GM19023 (cell line): ENCODE results near the gene ARL5A.

Experiments
- ATAC-seq: cut with Tn5 transposase; IDR thresholded peaks from one replicate; pipeline ENCODE4 v1.9.1; 2021; ENCODE audit warnings: mild to moderate bottlenecking, moderate library complexity; ENCODE audit not compliant: unreplicated experiment

ARL5A gene

DNA sequence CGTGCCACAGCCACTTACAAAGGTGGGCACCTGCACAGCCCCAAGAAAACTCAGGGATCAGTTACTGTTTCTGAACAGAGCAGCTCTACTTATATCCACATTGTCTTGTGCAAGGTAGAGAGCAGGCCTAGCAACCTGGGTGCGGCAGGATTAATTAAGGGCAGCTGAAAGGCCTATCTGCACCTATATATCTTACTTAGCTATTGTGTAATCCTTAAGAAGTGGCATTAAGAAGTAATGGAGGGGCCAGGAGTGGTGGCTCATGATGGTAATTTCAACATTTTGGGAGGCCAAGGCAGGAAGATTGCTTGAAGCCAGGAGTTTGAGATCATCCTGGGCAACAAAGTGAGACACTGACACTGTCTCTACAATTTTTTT, 12.8 kb upstream of the ARL5A start:
- no peak for ATAC-seq

DNA sequence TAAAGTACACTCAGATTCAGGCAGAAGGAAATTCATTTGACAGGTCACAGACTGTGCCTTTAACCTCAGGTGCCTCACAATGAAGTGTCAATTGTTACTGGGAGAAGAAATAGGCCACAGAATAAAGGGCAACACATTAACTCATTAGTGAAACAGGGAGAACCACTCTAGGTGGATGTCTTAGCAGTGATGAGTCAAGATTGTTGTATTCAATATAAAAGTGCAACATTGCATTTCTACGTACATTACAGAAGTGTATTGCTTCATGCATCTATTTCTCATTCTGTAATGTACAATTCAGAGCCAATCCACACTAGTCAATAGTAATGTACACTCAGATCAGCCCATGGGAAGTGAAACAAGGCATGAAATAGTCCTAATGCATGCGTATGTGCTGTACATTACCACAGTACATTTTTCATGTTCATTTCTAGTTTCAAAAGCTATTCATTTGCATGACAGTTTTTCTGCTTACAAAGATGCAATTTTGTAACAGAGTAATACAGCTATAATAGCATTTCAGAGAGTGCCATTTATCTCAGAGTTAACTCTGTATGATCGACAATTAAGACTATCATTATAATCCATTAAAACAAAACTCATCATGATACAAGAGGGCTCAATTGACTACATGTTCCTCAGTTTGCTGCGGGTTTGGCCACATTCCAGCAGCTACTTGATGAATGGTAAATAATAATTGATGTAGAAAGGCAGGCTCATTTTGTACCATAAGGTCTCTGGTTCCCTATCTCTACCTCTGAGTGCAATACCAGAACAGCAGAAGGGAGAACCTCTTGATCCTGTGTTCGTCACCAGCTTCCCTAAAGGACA, 12.2 kb upstream of the ARL5A start:
- ATAC-seq, result peak; percentile 95

DNA sequence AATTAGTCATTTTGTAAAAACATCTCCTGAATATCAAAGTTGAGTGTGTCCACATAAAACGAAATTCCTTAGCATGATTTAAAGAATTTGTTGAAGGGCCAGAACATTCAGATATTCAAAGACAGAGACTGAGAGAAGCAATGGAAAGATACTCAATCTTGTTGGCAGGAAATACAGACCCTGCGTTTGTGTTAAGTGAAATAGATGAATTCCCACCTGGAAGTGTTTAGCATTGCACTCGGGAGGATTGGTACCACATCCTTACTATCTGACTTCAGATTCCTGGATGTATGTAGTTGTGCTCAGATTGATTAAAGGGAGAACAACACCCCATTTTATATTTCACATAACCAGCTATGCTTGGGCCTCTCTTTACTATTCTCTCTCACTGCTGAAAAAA, 9.7 kb upstream of the ARL5A start:
- ATAC-seq, result no peak

DNA sequence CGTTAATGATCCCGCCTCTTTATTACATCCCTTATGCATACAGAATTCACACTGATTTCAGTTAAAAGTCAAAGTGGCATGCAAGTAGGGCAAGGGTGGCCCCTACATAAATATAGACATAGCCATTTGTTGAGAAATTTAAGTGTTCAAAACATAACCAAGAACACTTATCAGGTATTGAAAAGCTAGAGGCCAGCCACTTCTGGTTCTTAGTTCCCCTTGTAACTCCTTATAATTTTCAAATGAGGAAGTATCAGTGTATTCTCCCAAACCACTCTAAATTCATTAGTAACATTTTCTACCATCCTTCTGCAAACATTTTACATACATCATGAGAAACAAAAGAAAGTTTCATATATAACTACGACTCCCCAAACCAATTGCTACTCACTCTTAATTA, 5.8 kb upstream of the ARL5A start:
- no peak for ATAC-seq

DNA sequence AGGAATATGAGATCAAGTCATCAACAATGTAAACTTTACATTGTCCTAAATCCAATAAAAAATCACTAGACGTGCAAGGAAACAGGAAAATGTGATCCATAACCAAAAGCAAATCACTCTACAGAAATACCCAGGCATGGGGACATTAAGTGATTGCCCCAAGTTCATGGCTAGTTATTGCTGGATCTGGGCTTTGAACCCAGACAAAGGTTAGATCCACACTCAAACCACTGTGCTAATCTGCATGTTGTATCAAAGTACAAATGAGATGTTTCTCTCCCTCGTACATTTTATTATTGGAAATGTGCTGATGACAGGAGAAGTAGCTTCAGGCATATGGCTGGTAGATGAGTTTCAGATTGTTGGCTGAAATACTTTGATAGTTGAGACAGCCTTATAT, 2.7 kb upstream of the ARL5A start:
- ATAC-seq, result no peak

DNA sequence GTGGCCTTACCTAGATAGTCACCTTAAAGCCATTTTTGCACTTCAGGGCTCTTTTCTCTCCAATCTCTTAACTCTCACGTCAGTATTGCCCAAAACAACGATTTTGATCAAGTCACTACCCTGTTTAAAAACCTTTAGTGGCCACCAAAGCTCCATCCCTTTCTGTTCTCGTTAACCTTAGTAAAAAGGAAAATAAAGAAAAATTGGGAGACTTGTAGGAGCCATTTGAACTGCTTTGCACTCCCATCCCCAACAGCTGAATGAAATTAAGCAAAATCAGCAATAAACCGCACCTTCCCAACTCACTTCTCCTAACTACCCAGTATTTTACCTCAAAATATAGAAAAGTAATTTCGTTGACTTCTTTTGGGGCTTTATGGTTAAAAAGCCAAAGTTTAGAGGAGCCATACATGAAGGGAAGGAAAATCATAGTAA, 686 bp upstream of the ARL5A start:
- ATAC-seq, result no peak

DNA sequence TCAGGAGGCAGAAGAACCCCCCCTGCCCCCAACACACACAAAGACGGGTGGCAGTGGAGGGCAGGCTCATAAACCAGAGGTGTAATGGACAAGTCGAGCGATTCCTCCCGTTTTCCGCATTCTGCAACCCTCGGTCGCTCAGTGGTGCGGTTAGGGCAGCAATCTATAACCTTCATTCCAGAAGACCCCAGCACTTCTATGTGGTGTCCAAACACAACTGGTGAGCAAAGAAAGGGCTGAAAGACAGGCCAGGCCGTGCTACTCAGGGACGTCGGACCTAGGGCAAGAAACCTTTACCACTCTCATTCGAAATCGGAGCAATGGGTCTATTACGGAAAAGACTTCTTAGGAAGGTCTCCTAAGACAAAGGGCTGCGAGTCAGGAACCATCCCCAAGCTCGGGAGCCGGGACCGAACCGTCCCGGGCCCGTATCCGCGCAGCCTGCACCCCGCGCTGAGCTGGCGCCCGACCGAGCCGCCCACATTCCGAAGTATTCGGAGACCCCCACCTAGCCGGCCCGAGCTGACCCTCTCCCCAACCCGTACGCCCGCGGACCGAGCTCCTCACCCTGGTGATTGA, 568 bp downstream of the ARL5A start:
- peak; percentile 35 for ATAC-seq

DNA sequence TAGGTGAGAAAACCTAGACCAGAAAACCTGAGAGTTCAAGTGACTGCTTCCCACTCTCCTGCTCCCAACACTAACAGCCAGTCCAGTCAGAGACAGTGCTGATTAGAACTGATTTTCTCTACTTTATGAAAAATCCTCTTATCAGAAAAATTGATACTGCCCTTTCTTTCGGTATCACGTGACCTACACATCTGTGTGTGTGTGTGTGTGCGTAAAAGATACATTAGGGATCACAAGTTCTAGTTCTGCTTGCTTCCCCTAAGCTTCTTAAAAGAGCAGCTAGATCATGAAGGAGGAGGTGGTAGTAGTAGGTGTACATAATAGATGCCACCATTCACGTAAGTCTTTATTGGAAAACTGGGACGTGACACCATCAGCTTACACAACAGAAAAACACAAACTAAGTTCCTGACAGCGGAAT, 1.5 kb downstream of the ARL5A start:
- ATAC-seq, result no peak

DNA sequence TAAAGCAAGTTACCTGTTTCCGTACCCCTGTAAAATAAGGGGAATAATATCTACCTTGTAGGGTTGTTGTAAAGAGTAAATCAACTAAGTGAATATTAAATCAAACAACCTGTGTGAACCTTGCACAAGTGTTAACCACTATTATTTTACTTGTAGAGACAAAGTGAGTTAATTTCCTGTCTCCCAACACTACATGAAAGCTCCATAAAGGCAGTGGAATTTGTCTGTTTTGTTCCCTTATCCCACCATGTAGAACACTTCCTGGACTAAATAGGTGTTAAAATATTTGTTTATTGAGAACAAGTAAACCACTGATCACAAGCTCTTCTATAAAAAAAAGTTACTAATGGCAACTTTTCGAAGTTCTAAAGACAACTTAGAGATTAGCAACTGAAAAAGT, 3.3 kb downstream of the ARL5A start:
- no peak for ATAC-seq

DNA sequence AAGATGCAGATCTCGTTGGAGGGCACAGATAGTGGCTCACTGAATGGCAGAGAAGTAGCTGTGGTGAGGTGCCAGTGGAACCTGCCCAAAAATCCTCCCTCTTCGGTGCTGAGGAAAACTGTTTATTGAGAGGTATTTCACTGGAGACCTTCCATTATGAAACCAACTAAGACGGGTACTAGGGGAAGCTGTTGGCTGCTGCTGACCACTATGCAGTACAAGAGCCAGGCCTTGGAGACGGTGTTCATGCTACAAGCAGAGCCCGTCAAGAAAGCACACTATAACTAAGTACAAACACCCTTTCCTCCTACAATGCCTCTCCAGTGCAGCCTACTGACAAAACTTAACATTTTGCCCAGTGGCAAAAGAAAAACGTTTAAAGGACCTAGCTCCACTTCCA, 4.6 kb downstream of the ARL5A start:
- no peak for ATAC-seq

DNA sequence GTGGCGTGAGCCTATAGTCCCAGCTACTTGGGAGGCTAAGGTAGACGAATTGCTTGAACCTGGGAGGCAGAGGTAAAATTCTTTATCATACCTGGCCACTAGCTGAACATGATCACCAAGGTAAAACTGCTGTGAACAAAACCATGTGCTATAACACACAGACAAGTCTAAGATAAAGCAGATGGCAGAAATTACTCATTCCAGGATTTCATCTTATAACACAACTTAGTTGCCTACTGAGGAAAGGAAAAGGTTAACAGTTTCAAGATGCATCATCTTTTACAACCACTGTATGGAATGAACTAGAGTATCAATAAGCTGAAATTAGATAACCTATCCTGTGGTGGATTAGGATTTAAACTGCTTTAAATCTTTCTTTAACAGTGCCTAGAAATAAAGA, 8.3 kb downstream of the ARL5A start:
- no peak for ATAC-seq

DNA sequence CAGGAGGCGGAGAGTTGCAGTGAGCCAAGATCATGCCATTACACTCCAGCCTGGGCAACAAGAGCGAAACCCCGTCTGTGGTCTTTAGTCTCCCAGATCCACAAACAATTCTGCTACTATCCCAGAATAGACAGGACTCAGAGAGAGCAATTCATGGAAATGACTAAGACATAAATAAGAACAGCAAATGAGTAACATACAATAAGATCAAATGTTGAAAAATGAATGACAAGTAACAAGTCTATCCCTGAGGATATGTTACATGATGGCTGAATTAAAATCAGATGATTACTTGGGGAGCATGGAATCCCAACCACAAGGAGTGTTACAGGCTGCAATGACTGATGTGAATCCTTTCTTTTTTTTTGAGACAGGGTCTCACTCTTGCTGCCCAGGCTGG, 10.3 kb downstream of the ARL5A start:
- no peak for ATAC-seq

DNA sequence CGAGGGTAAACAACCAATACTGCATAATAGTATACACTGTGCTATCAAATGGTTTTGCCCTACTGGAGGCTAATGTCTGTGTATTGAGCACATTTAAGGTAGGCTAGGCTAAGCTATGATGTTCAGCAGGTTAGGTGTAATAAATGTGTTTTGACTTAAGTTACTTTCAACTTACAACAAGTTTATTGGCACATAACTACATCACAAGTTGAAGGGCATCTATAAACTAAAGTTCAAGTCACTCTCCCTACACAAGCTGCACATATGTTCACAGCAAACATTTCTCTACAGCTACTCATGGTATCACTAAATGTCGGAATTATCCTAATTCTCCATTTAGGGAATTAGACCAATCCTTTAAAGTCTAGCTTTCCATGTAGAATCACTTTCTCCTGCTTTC, 11.4 kb downstream of the ARL5A start:
- ATAC-seq, result no peak

DNA sequence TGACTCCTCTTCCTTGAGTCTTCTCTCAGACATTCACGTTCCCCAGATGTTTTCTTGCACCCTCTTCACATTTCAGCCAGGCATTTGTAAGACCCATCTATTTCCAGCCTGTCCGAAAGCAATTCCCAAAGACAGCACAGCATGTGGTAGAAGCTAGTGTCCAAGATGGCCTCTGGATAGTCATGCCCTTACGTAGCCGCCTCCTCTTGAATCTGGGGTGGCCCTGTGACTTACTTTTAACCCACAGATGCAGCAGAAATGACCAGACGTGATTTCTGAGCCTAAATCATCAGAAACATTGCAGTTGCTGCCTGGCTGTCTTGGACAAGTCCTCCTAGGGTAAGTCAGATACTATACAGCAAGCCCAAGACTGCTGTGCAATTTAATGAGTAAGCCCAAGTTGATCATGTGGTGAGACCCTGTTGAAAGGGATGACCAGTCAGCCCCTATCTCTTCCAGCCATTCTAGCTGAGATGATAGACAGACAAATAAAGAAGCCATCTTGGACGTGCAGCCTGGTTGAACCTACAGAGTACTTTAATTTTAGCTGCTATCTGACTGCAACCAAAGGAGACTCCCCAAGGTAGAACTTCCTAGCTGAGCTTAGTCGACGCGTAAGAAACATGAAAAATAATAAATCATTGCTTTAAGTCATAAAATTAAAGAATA, 12.3 kb downstream of the ARL5A start:
- no peak for ATAC-seq

DNA sequence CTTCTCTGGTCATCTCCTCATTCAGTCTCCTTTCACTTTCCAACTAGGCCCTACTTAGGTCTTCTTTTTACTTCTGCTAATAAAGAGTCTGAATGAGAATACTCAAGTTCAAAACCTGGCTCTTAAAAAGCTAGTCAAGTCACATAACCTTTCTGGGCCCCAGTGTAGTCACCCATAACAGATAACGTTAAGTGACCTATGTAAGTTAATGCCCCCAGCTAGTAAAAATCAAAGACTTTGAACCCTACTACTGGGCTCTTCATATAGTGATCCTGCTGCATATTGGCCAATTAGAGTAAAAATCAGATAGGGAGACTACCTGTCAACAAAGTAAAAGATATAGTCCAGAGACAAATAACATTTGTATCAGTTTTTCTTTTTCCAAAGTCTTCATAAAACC, 17.7 kb downstream of the ARL5A start:
- no peak for ATAC-seq

DNA sequence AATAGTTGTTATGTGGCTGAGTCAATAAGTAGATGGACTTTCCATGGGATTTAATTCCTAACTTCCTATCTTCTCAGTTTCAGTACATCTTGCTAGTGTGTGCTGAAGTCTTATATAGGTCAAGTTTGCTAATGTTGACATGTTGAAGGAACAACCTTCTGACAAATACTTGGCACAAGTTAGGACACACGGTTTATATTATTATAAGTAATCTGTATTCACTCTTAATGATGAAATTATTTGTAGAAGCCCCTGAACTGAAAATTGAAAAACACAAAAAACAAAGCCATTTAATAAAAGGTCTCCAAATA, 19.2 kb downstream of the ARL5A start:
- no peak for ATAC-seq

DNA sequence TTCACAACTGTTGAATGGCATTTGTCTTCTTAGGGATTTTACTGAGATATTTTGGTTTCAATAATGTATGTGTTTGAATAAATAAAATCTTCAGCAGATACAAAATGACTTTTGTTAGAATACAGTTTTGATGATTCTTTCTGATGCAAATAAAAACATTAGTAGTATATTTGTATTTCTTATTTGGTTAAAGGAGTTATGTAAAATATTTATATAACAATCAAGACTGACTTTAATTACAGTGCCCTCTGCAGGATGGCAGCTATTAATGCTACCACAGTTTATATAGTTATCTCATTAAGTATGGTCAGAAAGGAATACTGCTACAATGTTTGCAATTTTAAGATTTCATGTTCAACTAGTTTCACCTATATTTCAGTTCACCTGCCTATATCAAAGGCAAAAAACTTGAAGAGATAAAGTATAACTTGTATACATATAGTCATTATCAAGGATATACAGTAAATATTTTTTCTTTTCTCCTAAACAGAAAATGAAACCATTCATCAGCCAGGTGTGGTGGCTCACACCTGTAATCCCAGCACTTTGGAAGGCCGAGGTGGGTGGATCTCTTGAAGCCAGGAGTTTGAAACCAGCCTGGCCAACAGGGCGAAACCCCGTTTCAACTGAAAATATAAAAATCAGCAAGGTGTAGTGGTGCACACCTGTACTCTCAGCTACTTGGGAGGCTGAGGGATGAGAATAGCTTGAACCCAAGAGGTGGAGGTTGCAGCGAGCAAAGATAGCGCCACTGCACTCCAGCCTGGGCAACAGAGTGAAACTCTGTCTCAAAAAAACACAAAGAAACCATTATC, 19.8 kb downstream of the ARL5A start:
- ATAC-seq, result no peak

DNA sequence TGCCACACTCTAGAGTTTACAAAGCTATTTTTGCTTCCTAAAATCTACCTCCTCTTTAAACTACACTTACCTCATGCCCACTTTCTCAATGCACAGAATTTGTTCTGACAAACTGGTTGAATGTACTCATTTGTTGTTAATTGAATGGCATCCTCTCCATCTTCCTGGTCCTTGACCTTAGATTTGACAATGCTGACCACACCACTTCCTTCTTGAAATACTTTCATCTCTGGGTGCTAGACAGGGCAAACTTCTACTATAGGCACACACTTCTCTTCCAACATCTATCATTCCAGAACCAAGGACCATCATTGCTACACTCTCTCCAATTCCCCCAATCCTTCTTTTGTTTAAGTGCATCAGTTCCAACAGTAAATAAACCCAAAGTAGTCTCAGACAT, 22.3 kb downstream of the ARL5A start:
- no peak for ATAC-seq

DNA sequence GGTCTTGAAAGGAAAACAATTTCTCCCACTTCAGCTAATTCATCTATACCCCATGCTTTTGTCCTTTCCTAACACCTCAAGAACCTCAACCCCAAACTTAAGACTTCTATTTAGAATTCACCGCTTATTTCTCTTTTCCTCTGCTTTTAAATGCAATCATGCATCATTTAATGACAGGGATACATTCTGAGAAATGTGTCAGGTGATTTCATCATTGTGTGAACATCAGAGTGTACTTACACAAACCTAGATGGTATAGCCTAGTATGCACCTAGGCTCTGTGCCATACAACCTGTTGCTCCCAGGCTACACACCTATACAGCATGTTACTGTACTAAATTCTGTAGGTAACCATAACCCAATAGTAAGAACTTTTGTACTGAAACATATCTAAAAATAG, 22.9 kb downstream of the ARL5A start:
- ATAC-seq, result no peak

DNA sequence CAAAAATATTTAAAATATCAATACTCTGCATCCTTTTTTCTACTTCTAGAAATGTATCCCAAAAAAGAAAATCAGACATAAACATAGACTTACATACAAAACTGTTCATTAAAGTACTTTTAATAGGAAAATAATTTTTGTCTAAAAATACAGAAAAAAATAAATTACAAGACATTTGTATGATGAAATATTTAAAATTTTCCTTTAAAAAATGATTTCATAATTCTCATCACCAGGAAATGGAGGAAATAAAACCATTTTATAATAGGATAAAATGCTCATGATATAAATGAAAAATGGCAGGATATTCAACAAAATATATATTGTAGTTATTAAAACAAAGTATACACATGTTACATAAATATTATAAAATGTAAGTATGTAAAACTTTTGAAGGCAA, 24.4 kb downstream of the ARL5A start:
- ATAC-seq, result no peak

DNA sequence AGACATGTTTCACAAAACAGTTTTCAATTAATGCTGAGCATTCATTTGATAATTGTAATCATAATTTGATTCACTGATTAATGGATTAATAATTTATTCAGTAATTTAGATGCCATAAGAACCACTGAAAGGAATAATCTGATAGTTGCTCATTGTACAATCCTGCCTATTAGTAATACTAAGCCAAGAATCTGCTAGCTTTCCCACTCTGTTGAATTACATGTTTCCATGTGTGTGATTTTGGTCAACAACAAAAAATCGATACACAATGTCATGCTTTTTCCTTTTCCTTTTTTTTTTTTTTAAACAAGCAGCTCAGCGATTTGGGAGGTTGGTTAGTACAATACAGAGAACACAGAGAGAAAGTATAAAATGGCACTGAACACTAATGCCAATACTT, 25.9 kb downstream of the ARL5A start:
- no peak for ATAC-seq

DNA sequence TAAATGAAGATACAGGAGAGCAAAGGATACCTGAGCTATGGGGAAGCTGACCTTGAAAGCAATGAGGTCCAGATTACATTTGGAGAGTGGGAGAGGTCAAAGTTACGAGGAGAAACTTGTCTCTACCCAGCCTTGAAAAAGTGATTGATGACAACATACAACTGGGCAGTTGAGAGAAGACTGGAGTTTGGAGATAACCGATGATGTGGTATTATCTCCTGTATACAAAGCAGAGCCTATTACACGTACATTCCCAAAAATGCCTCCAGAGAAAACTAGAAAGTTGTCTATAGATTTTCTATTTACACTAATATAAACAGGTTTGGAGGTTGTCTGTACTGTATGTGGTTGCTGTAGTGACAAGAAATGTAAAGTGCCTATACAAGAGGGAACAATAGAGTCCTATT, 28.3 kb downstream of the ARL5A start:
- ATAC-seq, result no peak
